SK-N-SH treated with all-trans-retinoic acid at 6 μM for 48 hours (cell line): Measurements from ENCODE around the gene FHDC1.

Experiments used
- POU6F1 ChIP-seq: fragments of 250-450 bp; sonication (Bioruptor Pico); IDR thresholded peaks from 2 replicates; pipeline ENCODE4 v1.8.0; 2021; ENCODE audit warnings: low read depth, mild to moderate bottlenecking, moderate library complexity, borderline replicate concordance
- ZFP3 ChIP-seq: fragments of 250-450 bp; sonication (Bioruptor Pico); IDR thresholded peaks from 2 replicates; pipeline ENCODE4 v1.5.0; 2020; ENCODE audit warnings: mild to moderate bottlenecking, moderate library complexity
- ZFP30 ChIP-seq: fragments of 450-650 bp; formaldehyde crosslinking; IDR thresholded peaks from 2 replicates; pipeline ENCODE4 v1.5.0; 2022; ENCODE audit warnings: mild to moderate bottlenecking, moderate library complexity

- no peak for TF ChIP-seq ZFP3
- TF ChIP-seq POU6F1 (CRISPR knock-in tag), result no peak
- TF ChIP-seq ZFP30, result no peak
Measured at GRCh38 chr4:152972821-152973628, 36.9 kb downstream of the FHDC1 start.
